GM11168 (cell line): ENCODE results near the gene SMARCA4.

Experiments
- in situ Hi-C: fragments of 300-500 bp; cut with MboI; formaldehyde crosslinking; loops from one replicate; pipeline ENCODE4 v1.12.0; 2022; ENCODE audit warnings: low sequenced_read_pairs; ENCODE audit not compliant: unreplicated experiment

The SMARCA4 gene

GRCh38 chr19:10960314-10961072 lies at the start of gene SMARCA4:
TSS of gene SMARCA4 (plus strand) at chr19:10961030. CDS start at chr19:10984152, 23,122 bp downstream.
- in situ Hi-C loops, result no loop called here

- in situ Hi-C loops, result no loop called here
Measured at GRCh38 chr19:10911579-10912363, 49.1 kb upstream of the SMARCA4 start.

GRCh38 chr19:10912619-10913018 lies 48.2 kb upstream of the SMARCA4 start:
- in situ Hi-C loops, result no loop called here

- in situ Hi-C loops, result no loop called here
Measured at GRCh38 chr19:10913716-10914340, 47.0 kb upstream of the SMARCA4 start.

GRCh38 chr19:10915130-10916091 lies 45.4 kb upstream of the SMARCA4 start:
- in situ Hi-C loops, result no loop called here

GRCh38 chr19:10916602-10917001 lies 44.2 kb upstream of the SMARCA4 start:
- in situ Hi-C loops, result no loop called here

GRCh38 chr19:10918359-10918758 lies 42.5 kb upstream of the SMARCA4 start:
- in situ Hi-C loops, result no loop called here

- in situ Hi-C loops, result no loop called here
Measured at GRCh38 chr19:10919352-10920287, 41.2 kb upstream of the SMARCA4 start.

GRCh38 chr19:10920288-10920655 lies 40.6 kb upstream of the SMARCA4 start:
- in situ Hi-C loops, result no loop called here

- in situ Hi-C loops, result no loop called here
Measured at GRCh38 chr19:10920781-10921180, 40.0 kb upstream of the SMARCA4 start.

GRCh38 chr19:10921199-10921909 lies 39.5 kb upstream of the SMARCA4 start:
- in situ Hi-C loops, result no loop called here

GRCh38 chr19:10921910-10922637 lies 38.8 kb upstream of the SMARCA4 start:
- in situ Hi-C loops, result no loop called here

GRCh38 chr19:10922638-10923014 lies 38.2 kb upstream of the SMARCA4 start:
- in situ Hi-C loops, result no loop called here

- in situ Hi-C loops, result no loop called here
Measured at GRCh38 chr19:10923260-10924112, 37.3 kb upstream of the SMARCA4 start.

- in situ Hi-C loops, result no loop called here
Measured at GRCh38 chr19:10924597-10924996, 36.2 kb upstream of the SMARCA4 start.

GRCh38 chr19:10927730-10928562 lies 32.9 kb upstream of the SMARCA4 start:
- in situ Hi-C loops, result no loop called here
